ENCODE data around the gene BTNL9.

- TF ChIP-seq CTCF (IDR thresholded peaks at IDR 0.05; ENCODE audit: low read depth, low read length, poor library complexity, severe bottlenecking) (no peak), EZH2phosphoT487 (IDR thresholded peaks at IDR 0.05; ENCODE audit: borderline replicate concordance, low read length) (no peak)
These were observed 58.9 kb downstream of the BTNL9 start for GRCh38 chr5:181098762-181099601.

All from DOHH2 (cell line).